ENCODE data around the gene CENPN.

DNA sequence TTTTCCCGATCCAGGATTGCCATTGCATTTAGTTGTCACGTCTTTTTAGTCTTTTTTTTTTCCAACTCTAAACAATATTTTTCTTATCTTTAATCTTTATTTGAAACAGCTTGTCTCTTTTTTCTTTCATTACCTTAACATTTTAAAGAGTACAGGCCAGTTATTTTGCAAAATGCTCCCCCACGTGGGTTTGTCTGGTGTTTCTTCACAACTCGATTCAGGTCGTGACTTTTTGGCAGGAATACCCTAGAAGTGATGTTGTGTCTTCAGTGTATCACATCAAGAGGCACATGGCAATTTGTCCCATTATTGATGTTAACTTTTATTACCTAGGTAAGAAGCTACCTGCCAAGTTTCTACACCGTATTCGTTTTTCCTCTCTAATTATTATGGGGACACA, 18.3 kb upstream of the CENPN start:
- TF ChIP-seq, protein P1, sequence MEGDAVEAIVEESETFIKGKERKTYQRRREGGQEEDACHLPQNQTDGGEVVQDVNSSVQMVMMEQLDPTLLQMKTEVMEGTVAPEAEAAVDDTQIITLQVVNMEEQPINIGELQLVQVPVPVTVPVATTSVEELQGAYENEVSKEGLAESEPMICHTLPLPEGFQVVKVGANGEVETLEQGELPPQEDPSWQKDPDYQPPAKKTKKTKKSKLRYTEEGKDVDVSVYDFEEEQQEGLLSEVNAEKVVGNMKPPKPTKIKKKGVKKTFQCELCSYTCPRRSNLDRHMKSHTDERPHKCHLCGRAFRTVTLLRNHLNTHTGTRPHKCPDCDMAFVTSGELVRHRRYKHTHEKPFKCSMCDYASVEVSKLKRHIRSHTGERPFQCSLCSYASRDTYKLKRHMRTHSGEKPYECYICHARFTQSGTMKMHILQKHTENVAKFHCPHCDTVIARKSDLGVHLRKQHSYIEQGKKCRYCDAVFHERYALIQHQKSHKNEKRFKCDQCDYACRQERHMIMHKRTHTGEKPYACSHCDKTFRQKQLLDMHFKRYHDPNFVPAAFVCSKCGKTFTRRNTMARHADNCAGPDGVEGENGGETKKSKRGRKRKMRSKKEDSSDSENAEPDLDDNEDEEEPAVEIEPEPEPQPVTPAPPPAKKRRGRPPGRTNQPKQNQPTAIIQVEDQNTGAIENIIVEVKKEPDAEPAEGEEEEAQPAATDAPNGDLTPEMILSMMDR (IDR thresholded peaks at IDR 0.05): no peak
- TF ChIP-seq POLR2A (IDR thresholded peaks at IDR 0.05): no peak

All from body of pancreas (tissue), 4 donors.